ENCODE measurements around the gene DDX51.

- TF ChIP-seq CTCF (IDR thresholded peaks at IDR 0.05; ENCODE audit: poor library complexity) (no peak), EZH2 (IDR thresholded peaks at IDR 0.05; ENCODE audit: borderline replicate concordance) (no peak), EZH2phosphoT487 (IDR thresholded peaks at IDR 0.05; ENCODE audit: low read depth, severe bottlenecking, unreplicated experiment) (no peak)
Measured at GRCh38 chr12:132121283-132121682, 22.8 kb downstream of the DDX51 start.

All from hepatocyte (in vitro differentiated cells).